AG20443 (cell line): ENCODE results near the gene CLECL1.
"Not testable (repeated sequence)": the region's sequence is repeated elsewhere in the genome, so short reads cannot be mapped to it uniquely, and the experiment has no call there.

ENCODE experiments used
- DNase-seq: peaks from one replicate; pipeline ENCODE4 v3.0.0; 2012; ENCODE audit warnings: low spot score, mixed read lengths

Gene CLECL1

GRCh38 chr12:9751204-9752144, 18.6 kb upstream of the CLECL1 start:
- DNase-seq, result peak; percentile 56

- peak; percentile 71 for DNase-seq
Measured at GRCh38 chr12:9750276-9751203, 17.6 kb upstream of the CLECL1 start.

- no peak for DNase-seq
Measured at GRCh38 chr12:9749640-9750039, 16.7 kb upstream of the CLECL1 start.

GRCh38 chr12:9745199-9745598, 12.3 kb upstream of the CLECL1 start:
- no peak for DNase-seq

GRCh38 chr12:9742661-9743060, 9.8 kb upstream of the CLECL1 start:
- no peak for DNase-seq

GRCh38 chr12:9741726-9742125, 8.8 kb upstream of the CLECL1 start:
- no peak for DNase-seq

- DNase-seq, result no peak
Measured at GRCh38 chr12:9740106-9740750, 7.3 kb upstream of the CLECL1 start.

GRCh38 chr12:9739404-9740105, 6.7 kb upstream of the CLECL1 start:
- DNase-seq, result not testable (repeated sequence)

GRCh38 chr12:9738905-9739304, 6.0 kb upstream of the CLECL1 start:
- not testable (repeated sequence) for DNase-seq

GRCh38 chr12:9736936-9737705, 4.2 kb upstream of the CLECL1 start:
- DNase-seq, result no peak

- DNase-seq, result no peak
Measured at GRCh38 chr12:9735601-9736000, 2.7 kb upstream of the CLECL1 start.

GRCh38 chr12:9731797-9732196, 1.1 kb downstream of the CLECL1 start:
- no peak for DNase-seq

- no peak for DNase-seq
Measured at GRCh38 chr12:9731393-9731792, 1.5 kb downstream of the CLECL1 start.

GRCh38 chr12:9730591-9730990, 2.3 kb downstream of the CLECL1 start:
- DNase-seq, result no peak

- no peak for DNase-seq
Measured at GRCh38 chr12:9730011-9730410, 2.9 kb downstream of the CLECL1 start.

GRCh38 chr12:9729082-9729481, 3.8 kb downstream of the CLECL1 start:
- DNase-seq, result no peak

GRCh38 chr12:9727813-9728212, 5.1 kb downstream of the CLECL1 start:
- DNase-seq, result no peak

- no peak for DNase-seq
Measured at GRCh38 chr12:9725213-9725870, 7.6 kb downstream of the CLECL1 start.

GRCh38 chr12:9724023-9724422, 8.9 kb downstream of the CLECL1 start:
- DNase-seq, result no peak

GRCh38 chr12:9721394-9722092, 11.4 kb downstream of the CLECL1 start:
- DNase-seq, result no peak
